NB4 (cell line): Measurements from ENCODE around the gene MRPL42.
"Not testable (repeated sequence)": the region's sequence is repeated elsewhere in the genome, so short reads cannot be mapped to it uniquely, and the experiment has no call there.

Experiments
- DNase-seq: peaks from one replicate; pipeline ENCODE4 v3.0.0; 2010; ENCODE audit warnings: low read depth
- H3K4me3 ChIP-seq: one replicate; pipeline ENCODE4 v1.5.1; 2011; ENCODE audit warnings: mild to moderate bottlenecking, low read depth, low read length, moderate library complexity
- MAX ChIP-seq: IDR thresholded peaks from 2 replicates; pipeline ENCODE4 v1.6.1; 2011; ENCODE audit warnings: low read depth, low read length
- MYC ChIP-seq: IDR thresholded peaks from 2 replicates; pipeline ENCODE4 v1.6.1; 2011; ENCODE audit warnings: low read depth, low read length
- POLR2A ChIP-seq: IDR thresholded peaks from 2 replicates; pipeline ENCODE4 v1.6.1; 2011; ENCODE audit warnings: mild to moderate bottlenecking; ENCODE audit not compliant: insufficient read length; ENCODE audit errors: extremely low read depth
- TF ChIP-seq, protein P1 (sequence below): IDR thresholded peaks from one replicate; pipeline ENCODE4 v1.5.1; 2012; ENCODE audit warnings: low read depth, low read length

Gene MRPL42

GRCh38 chr12:93497456-93497855, 30.1 kb downstream of the MRPL42 start:
- no peak for TF ChIP-seq POLR2A
- TF ChIP-seq MAX: no peak
- no peak for TF ChIP-seq MYC
- TF ChIP-seq, protein P1, sequence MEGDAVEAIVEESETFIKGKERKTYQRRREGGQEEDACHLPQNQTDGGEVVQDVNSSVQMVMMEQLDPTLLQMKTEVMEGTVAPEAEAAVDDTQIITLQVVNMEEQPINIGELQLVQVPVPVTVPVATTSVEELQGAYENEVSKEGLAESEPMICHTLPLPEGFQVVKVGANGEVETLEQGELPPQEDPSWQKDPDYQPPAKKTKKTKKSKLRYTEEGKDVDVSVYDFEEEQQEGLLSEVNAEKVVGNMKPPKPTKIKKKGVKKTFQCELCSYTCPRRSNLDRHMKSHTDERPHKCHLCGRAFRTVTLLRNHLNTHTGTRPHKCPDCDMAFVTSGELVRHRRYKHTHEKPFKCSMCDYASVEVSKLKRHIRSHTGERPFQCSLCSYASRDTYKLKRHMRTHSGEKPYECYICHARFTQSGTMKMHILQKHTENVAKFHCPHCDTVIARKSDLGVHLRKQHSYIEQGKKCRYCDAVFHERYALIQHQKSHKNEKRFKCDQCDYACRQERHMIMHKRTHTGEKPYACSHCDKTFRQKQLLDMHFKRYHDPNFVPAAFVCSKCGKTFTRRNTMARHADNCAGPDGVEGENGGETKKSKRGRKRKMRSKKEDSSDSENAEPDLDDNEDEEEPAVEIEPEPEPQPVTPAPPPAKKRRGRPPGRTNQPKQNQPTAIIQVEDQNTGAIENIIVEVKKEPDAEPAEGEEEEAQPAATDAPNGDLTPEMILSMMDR: no peak
- DNase-seq: no peak
- no peak overlapping the region for H3K4me3 ChIP-seq

GRCh38 chr12:93498813-93499212, 31.5 kb downstream of the MRPL42 start:
- not testable (repeated sequence) for H3K4me3 ChIP-seq, DNase-seq

DNA sequence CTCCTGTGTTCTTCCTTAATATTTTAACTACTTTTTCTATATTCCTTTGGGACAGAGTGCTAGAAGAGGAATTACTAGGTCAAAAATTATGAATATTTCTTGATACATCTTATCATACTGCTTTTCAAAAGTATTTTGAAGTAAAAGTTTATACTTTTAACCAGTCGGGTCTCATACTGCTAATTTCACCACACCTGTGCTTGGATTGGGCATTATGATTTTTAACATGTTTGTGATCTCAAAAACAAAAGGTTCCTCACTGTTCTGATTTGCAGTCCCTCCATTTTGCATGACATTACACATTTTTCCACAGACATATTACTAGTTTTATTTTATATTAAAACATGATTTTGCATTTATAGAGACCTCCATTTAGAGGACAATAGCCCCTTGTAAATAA, 32.9 kb downstream of the MRPL42 start:
- DNase-seq: no peak
- no peak overlapping the region for H3K4me3 ChIP-seq
- TF ChIP-seq MAX (no peak), POLR2A (no peak), MYC (no peak)
- TF ChIP-seq, protein P1: no peak

GRCh38 chr12:93500667-93501066, 33.4 kb downstream of the MRPL42 start:
- no peak overlapping the region for H3K4me3 ChIP-seq
- TF ChIP-seq MYC: no peak
- TF ChIP-seq, protein P1: no peak
- TF ChIP-seq MAX: no peak
- no peak for TF ChIP-seq POLR2A

GRCh38 chr12:93502802-93503623, 35.7 kb downstream of the MRPL42 start:
- DNase-seq: peak; percentile 67
- TF ChIP-seq MYC (no peak), POLR2A (no peak), MAX (no peak)
- TF ChIP-seq, protein P1: peak; percentile 84

More at GRCh38 chr12:93500667-93501066, 33.4 kb downstream of the MRPL42 start:
- no peak for DNase-seq

GRCh38 chr12:93507165-93507564, 39.9 kb downstream of the MRPL42 start:
- H3K4me3 ChIP-seq: no peak overlapping the region
- no peak for TF ChIP-seq MYC
- no peak for DNase-seq

More at GRCh38 chr12:93502802-93503623, 35.7 kb downstream of the MRPL42 start:
- no peak overlapping the region for H3K4me3 ChIP-seq

DNA sequence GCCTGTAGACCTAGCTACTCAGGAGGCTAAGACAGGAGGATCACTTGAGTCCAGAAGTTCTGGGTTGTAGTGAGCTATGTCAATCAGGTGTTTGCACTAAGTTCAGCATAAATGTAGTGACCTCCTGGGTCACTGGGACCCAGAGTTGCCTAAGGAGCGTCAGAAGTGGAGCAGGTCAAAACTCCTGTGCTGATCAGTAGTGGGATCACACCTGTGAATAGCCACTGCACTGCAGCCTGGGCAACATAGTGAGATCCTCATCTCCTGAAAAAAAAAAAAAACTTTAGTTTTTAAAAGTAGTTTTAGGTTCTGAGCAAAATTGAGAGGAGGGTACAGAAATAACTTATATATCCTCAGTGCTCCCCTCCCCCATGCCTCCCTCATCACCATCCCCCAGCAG, 42.2 kb downstream of the MRPL42 start:
- H3K4me3 ChIP-seq: no peak overlapping the region
- no peak for DNase-seq
- no peak for TF ChIP-seq POLR2A
- TF ChIP-seq, protein P1: no peak
- no peak for TF ChIP-seq MAX
- TF ChIP-seq MYC: no peak
